NCI-H748 (cell line): Measurements from ENCODE around the gene STMP1.

Experiments
- DNase-seq: peaks from one replicate; lab custom pipeline; 2025; ENCODE audit not compliant: unreplicated experiment; lab: John Stamatoyannopoulos, UW

The STMP1 gene

GRCh38 chr7:135718794-135719437 is 56.6 kb downstream of the STMP1 start:
- DNase-seq: peak; percentile 67

- no peak for DNase-seq
Measured at GRCh38 chr7:135719688-135720087, 57.4 kb downstream of the STMP1 start.

- no peak for DNase-seq
Measured at GRCh38 chr7:135721198-135721820, 59.0 kb downstream of the STMP1 start.

GRCh38 chr7:135723411-135723810 is 61.1 kb downstream of the STMP1 start:
- DNase-seq: no peak
